Sigmoid colon (tissue), 7 donors: Measurements from ENCODE around the gene ZSCAN9. TPM values are rescaled to one million over a fixed set of nuclear protein-coding genes. Genes with fewer than 3 reads are reported as not detected.

Experiments
- DNase-seq: peaks from one replicate; pipeline ENCODE4 v3.0.0-alpha.2; 2019
- H3K27ac ChIP-seq, 4 donors: fragments of 200-600 bp; sonication (generic); one replicate each; pipeline ENCODE4 v1.5.1; 2016 to 2019; ENCODE audit warnings: mild to moderate bottlenecking in 1 of 4
- H3K27me3 ChIP-seq, 3 donors: fragments of 200-600 bp; sonication (generic); one replicate each; pipeline ENCODE4 v1.5.1; 2019; ENCODE audit warnings: mild to moderate bottlenecking in 1 of 3
- H3K36me3 ChIP-seq, 4 donors: fragments of 200-600 bp; sonication (generic); one replicate each; pipeline ENCODE4 v1.5.1; 2016 to 2019
- H3K4me1 ChIP-seq, 4 donors: fragments of 200-600 bp; sonication (generic); one replicate each; pipeline ENCODE4 v1.5.1; 2017 to 2019
- H3K4me3 ChIP-seq, 4 donors: fragments of 200-600 bp; sonication (generic); one replicate each; pipeline ENCODE4 v1.5.1; 2017 to 2019; ENCODE audit warnings: mild to moderate bottlenecking in 2 of 4, moderate library complexity in 1 of 4
- H3K9me3 ChIP-seq, 4 donors: fragments of 200-600 bp in 3 of 4; sonication (generic) in 3 of 4; one replicate each; pipeline versions ENCODE4 v1.5.1 to v1.6.1; 2013 to 2019
- CTCF ChIP-seq, 4 experiments: fragments of 450-650 bp in 3 of 4; fragments of 200-600 bp in 1 of 4; IDR thresholded peaks; one replicate each; pipeline ENCODE4 v1.5.1; 2016 to 2019; ENCODE audit warnings: antibody characterized with exemption in 4 of 4, mild to moderate bottlenecking in 3 of 4, moderate library complexity in 2 of 4
- EP300 ChIP-seq, 4 donors: sonication (generic); formaldehyde crosslinking; IDR thresholded peaks; one replicate each; pipeline ENCODE4 v1.6.1; 2017; ENCODE audit warnings: antibody characterized with exemption in 4 of 4
- POLR2A ChIP-seq, 2 donors: fragments of 450-650 bp; IDR thresholded peaks; one replicate each; pipeline ENCODE4 v1.6.1; 2016; ENCODE audit warnings: antibody characterized with exemption in 2 of 2, mild to moderate bottlenecking in 2 of 2, moderate library complexity in 2 of 2
- POLR2AphosphoS5 ChIP-seq, 4 donors: sonication (generic); formaldehyde crosslinking; IDR thresholded peaks; one replicate each; pipeline ENCODE4 v1.6.1; 2017; ENCODE audit warnings: antibody characterized with exemption in 4 of 4
- WGBS, 2 donors: extraction: QIAGEN DNeasy Blood & Tissue Kit; methylation state at CpG; one replicate each; pipeline ENCODE4 v1.1.7; 2013; 5-methylcytosine and 5-hydroxymethylcytosine counted together
- intact Hi-C: fragments of 100-400 bp; cut with DNase I; formaldehyde crosslinking; loops from one replicate; pipeline ENCODE4 v1.15.1; 2023
- polyA plus RNA-seq, 3 donors: library from polyadenylated mRNA; stranded (reverse); fragments of 200-250 nt; gene quantifications; one replicate each; pipeline ENCODE4 v1.2.3, GENCODE V29; 2013
- total RNA-seq, 4 donors: library from RNA; depleted of rRNA; stranded (reverse); fragments of >200 nt; gene quantifications; one replicate each; pipeline ENCODE4 v1.1.0, GENCODE V29; 2016
- donor health status: healthy with polysubstance abuse.
- donor health status: Bipolar disorder and iron deficiency.
- donor health status: healthy.

Gene ZSCAN9
- total and polyA plus RNA-seq, 7 donors: 1.8 to 15.1 (median 14.0) TPM

DNA sequence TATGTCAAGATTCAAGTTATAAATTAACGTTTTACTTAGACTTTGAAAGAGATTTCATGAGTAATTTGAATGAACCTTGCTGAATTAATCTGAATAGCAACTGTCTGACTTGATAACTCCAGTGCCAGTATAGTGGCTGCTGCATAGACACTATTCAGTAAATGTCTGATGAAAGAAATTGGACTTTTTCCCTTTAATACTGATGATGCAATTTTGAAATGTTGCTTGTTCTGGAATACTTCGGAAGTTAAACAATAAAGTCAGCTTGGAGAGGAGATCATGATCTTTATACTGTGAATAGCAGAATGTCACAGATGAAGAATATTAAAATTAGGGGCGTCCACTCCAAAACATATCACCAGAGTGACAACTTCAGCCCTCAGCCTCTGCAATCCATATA, 52.7 kb downstream of the ZSCAN9 start:
- intact Hi-C loops: no loop called here

GRCh38 chr6:28280595-28281287, 55.7 kb downstream of the ZSCAN9 start:
- H3K9me3 ChIP-seq: no peaks in the 10 kb centered on the region
- no peaks in the 10 kb centered on the region for H3K27me3 ChIP-seq
- H3K4me3 ChIP-seq: peak overlapping the region; percentile 65 to 68 (median 66)
- peak overlapping the region; percentile 77 to 79 (median 78) for H3K27ac ChIP-seq
- TF ChIP-seq EP300 (IDR thresholded peaks at IDR 0.05) (no peak), POLR2A (IDR thresholded peaks at IDR 0.05) (no peak), POLR2AphosphoS5 (IDR thresholded peaks at IDR 0.05) (no peak), CTCF (IDR thresholded peaks at IDR 0.05) (no peak)
- peaks cover 9 to 41% (median 17%) of the 10 kb centered on the region in 4 donors for H3K36me3 ChIP-seq
- intact Hi-C loops: loop anchor here (5.0 kb wide), 2 partner anchors 52 to 77 kb away; no protein-coding TSS in a partner anchor
- DNase-seq: no peak
- WGBS, 2 donors: 34 to 47% methylated on average over 3 of the region's 3 CpGs
- H3K4me1 ChIP-seq: peaks cover 0 to 18% (median 12%) of the 10 kb centered on the region in 4 donors

More for the DNA sequence above, 52.7 kb downstream of the ZSCAN9 start:
- H3K27me3 ChIP-seq: no peaks in the 10 kb centered on the region
- H3K27ac ChIP-seq: no peak overlapping the region
- WGBS, 2 donors: 78 to 85% methylated on average over 3 of the region's 3 CpGs
- no peaks in the 10 kb centered on the region for H3K9me3 ChIP-seq
- no peak overlapping the region for H3K4me3 ChIP-seq
- H3K4me1 ChIP-seq: peaks cover 0 to 18% (median 12%) of the 10 kb centered on the region in 4 donors
- no peak for DNase-seq
- H3K36me3 ChIP-seq: peaks cover 11 to 49% (median 27%) of the 10 kb centered on the region in 4 donors
- no peak for TF ChIP-seq EP300 (IDR thresholded peaks at IDR 0.05)
- no peak for TF ChIP-seq POLR2AphosphoS5 (IDR thresholded peaks at IDR 0.05)
- no peak for TF ChIP-seq CTCF (IDR thresholded peaks at IDR 0.05)
- TF ChIP-seq POLR2A (IDR thresholded peaks at IDR 0.05): no peak

- TF ChIP-seq POLR2A (IDR thresholded peaks at IDR 0.05): peak in 1 of 2 donors; percentile 51
- TF ChIP-seq POLR2AphosphoS5 (IDR thresholded peaks at IDR 0.05): peak in 3 of 4 donors; percentile 7 to 74 (median 66)
- TF ChIP-seq EP300 (IDR thresholded peaks at IDR 0.05): no peak
- Histone ChIP-seq H3K4me3 (peak within 1 kb of the TSS; percentile 65 to 68 (median 66)), H3K9me3 (no peaks in the 10 kb centered on the region), H3K4me1 (peaks cover 0 to 18% (median 12%) of the 10 kb centered on the region in 4 donors), H3K27me3 (no peaks in the 10 kb centered on the region), H3K36me3 (peaks cover 9 to 40% (median 16%) of the 10 kb centered on the region in 4 donors), H3K27ac (peak within 1 kb of the TSS; percentile 77 to 79 (median 78))
- intact Hi-C loops: loop anchor here (5.0 kb wide), 2 partner anchors 51 to 76 kb away; no protein-coding TSS in a partner anchor
- 1% methylated on average over 50 of the region's 50 CpGs for WGBS, 2 donors
- peak; percentile 86 for DNase-seq
These were observed 56.4 kb downstream of the ZSCAN9 start, which contains the start of gene PGBD1 for GRCh38 chr6:28281288-28282064. Gene PGBD1 (plus strand): TSS chr6:28281572. CDS start chr6:28283814, 2,242 bp downstream.

GRCh38 chr6:28282926-28283325, 57.9 kb downstream of the ZSCAN9 start:
- intact Hi-C loops: loop anchor here (5.0 kb wide), 2 partner anchors 49 to 74 kb away; no protein-coding TSS in a partner anchor
- DNase-seq: no peak
- H3K27me3 ChIP-seq: no peaks in the 10 kb centered on the region
- peaks cover 9 to 43% (median 13%) of the 10 kb centered on the region in 4 donors for H3K36me3 ChIP-seq
- H3K27ac ChIP-seq: no peak overlapping the region
- no peaks in the 10 kb centered on the region for H3K9me3 ChIP-seq
- no peak overlapping the region for H3K4me3 ChIP-seq
- peaks cover 0 to 18% (median 12%) of the 10 kb centered on the region in 4 donors for H3K4me1 ChIP-seq
- WGBS, 2 donors: 96 to 97% methylated on average over 2 of the region's 2 CpGs
- no peak for TF ChIP-seq POLR2A (IDR thresholded peaks at IDR 0.05)
- no peak for TF ChIP-seq POLR2AphosphoS5 (IDR thresholded peaks at IDR 0.05)
- no peak for TF ChIP-seq CTCF (IDR thresholded peaks at IDR 0.05)
- no peak for TF ChIP-seq EP300 (IDR thresholded peaks at IDR 0.05)

Other genes with a start within 250 kb of the ZSCAN9 start
- gene ZNF165, start 144.7 kb upstream of the ZSCAN9 start, total RNA-seq: 1 to 10 TPM in 2 of 4 donors, under 1 TPM in 2; 0.28 to 1.8 (median 1.0) TPM
- 1 to 10 TPM; 3.0 to 4.1 (median 3.0) TPM for gene ZNF165, start 144.7 kb upstream of the ZSCAN9 start, polyA plus RNA-seq
- 1 to 10 TPM; 1.4 to 7.5 (median 6.8) TPM for gene ZSCAN16, start 100.7 kb upstream of the ZSCAN9 start, total RNA-seq
- 1 to 10 TPM; 7.8 to 8.3 (median 8.1) TPM for gene ZSCAN16, start 100.7 kb upstream of the ZSCAN9 start, polyA plus RNA-seq
- gene ZKSCAN8, start 83.4 kb upstream of the ZSCAN9 start, total RNA-seq: 10 to 100 TPM; 20.7 to 24.9 (median 22.6) TPM
- gene ZKSCAN8, start 83.4 kb upstream of the ZSCAN9 start, polyA plus RNA-seq: 1 to 10 TPM; 1.6 to 4.7 (median 1.8) TPM
- gene ZKSCAN4, start 27.0 kb downstream of the ZSCAN9 start, total RNA-seq: 1 to 10 TPM; 1.5 to 6.1 (median 4.7) TPM
- 1 to 10 TPM; 1.8 to 3.1 (median 2.3) TPM for gene ZKSCAN4, start 27.0 kb downstream of the ZSCAN9 start, polyA plus RNA-seq
- gene NKAPL, start 34.0 kb downstream of the ZSCAN9 start, total RNA-seq: 1 to 10 TPM; 2.6 to 7.5 (median 3.8) TPM
- under 1 TPM in 2 of 3 donors, not detected in 1; 0.55 to 0.60 TPM for gene NKAPL, start 34.0 kb downstream of the ZSCAN9 start, polyA plus RNA-seq
- gene ZSCAN26, start 41.9 kb downstream of the ZSCAN9 start, total RNA-seq: 10 to 100 TPM; 25.5 to 29.4 (median 27.6) TPM
- 1 to 10 TPM; 2.8 to 6.3 (median 6.0) TPM for gene ZSCAN26, start 41.9 kb downstream of the ZSCAN9 start, polyA plus RNA-seq
- gene PGBD1, start 56.3 kb downstream of the ZSCAN9 start, total RNA-seq: 10 to 100 TPM in 2 of 4 donors, 1 to 10 TPM in 2; 5.4 to 11.4 (median 9.2) TPM
- gene PGBD1, start 56.3 kb downstream of the ZSCAN9 start, polyA plus RNA-seq: 1 to 10 TPM in 2 of 3 donors, under 1 TPM in 1; 0.92 to 1.3 (median 1.2) TPM
- gene ZSCAN31, start 110.9 kb downstream of the ZSCAN9 start, total RNA-seq: 10 to 100 TPM; 22.8 to 41.7 (median 30.8) TPM
- 1 to 10 TPM; 3.6 to 8.8 (median 7.8) TPM for gene ZSCAN31, start 110.9 kb downstream of the ZSCAN9 start, polyA plus RNA-seq
- 1 to 10 TPM; 5.4 to 9.1 (median 5.8) TPM for gene ZKSCAN3, start 124.7 kb downstream of the ZSCAN9 start, total RNA-seq
- gene ZKSCAN3, start 124.7 kb downstream of the ZSCAN9 start, polyA plus RNA-seq: 1 to 10 TPM in 2 of 3 donors, under 1 TPM in 1; 0.92 to 1.8 (median 1.2) TPM
- 1 to 10 TPM; 6.1 to 7.5 (median 6.8) TPM for gene ZSCAN12, start 174.5 kb downstream of the ZSCAN9 start, total RNA-seq
- 1 to 10 TPM; 1.4 to 2.8 (median 2.4) TPM for gene ZSCAN12, start 174.5 kb downstream of the ZSCAN9 start, polyA plus RNA-seq
- 1 to 10 TPM; 1.8 to 3.9 (median 2.5) TPM for gene ZSCAN23, start 218.2 kb downstream of the ZSCAN9 start, total RNA-seq
- 1 to 10 TPM in 1 of 3 donors, under 1 TPM in 1, not detected in 1; 0.79 to 4.2 TPM for gene ZSCAN23, start 218.2 kb downstream of the ZSCAN9 start, polyA plus RNA-seq